GM19025 (cell line): ENCODE data around the gene FICD.
"Not testable (repeated sequence)": the region's sequence is repeated elsewhere in the genome, so short reads cannot be mapped to it uniquely, and the experiment has no call there.

ENCODE experiments used
- ATAC-seq: cut with Tn5 transposase; IDR thresholded peaks from one replicate; pipeline ENCODE4 v1.9.1; 2021; ENCODE audit warnings: mild to moderate bottlenecking, low read depth, moderate library complexity; ENCODE audit not compliant: unreplicated experiment

FICD gene

DNA sequence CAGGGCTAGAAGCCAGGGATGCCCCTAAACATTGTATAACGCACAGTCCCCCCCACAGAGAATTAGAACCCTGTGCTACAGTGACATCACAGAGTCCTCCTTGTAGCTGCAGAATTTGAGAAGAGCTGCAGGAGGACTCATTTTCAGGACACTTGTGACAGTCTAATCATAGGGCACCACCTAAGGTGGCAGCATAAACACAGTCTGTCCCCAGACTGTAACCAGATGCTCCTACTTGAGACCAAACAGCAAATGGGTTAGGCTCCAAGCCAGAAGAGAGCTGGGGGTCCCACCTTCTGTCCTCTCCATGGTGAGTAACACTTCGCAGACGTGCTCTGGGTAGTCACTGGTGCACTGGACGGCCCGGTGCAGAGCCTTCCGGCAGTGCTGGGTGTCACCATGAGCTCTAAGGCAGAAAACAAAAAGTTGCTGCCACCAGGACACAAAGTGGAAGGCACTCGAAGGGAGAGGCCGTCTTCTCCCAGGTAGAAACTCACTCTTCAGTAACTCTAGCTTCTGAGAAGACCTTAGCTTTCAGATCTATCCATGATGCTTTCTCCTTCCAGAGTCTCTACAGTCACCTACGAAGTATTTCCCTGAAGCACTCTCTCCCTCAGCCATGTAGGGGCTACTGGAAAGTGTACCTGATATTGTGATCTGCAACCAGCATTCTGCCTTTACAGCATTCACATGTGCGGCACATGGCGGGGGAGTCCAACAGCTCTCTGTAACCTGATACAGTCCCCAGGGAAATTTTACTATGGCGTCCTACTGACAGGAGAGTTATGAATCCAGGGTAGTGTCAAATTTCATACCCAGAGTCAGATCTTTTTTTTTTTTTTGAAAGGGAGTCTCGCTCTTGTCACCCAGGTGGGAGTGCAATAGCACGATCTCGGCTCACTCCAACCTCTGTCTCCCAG is 17.1 kb downstream of the FICD start:
- no peak for ATAC-seq

DNA sequence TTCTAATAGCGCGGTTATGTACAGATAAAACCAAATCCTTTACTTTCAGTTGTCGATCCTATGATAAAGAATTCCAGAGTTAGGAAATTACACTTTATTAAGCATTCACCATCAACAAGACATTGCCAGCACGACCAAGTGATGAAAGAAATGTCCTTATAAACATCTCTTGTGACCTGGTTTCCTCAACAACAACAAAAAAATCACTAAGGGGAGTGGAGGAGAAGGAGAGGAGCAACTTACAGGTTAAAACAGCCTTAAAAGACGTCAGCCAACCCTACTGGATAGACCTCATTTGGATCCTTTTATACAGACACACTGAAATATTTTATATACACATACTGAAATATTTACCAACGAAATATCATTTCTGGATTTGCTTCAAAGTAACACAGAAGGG is 23.1 kb downstream of the FICD start:
- no peak for ATAC-seq

DNA sequence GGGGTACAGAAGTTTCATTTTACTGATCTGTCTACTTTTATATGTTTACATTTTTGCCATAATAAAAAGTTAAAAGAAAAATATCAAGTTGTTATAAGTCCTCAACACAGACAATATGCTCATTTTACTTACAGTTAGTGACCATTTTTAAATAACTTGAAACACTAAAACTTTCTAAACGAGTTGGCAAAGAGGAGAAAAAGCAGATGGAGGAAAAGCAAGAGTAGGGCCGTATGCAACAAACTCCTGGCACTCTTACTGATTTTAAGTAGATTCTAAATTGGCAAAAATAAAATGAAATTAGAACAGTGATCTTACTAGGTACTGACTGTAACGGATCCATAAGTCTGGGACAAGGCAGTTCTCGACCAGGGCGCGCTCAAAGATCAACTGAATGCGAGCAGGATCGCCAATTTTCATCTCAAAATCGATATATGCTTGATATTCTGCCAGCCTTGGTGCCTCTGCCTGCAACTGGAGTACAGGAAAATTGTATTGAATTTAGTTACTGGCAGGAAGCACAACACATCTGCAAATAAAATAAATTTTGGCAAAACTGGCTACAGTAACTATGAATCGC is 23.6 kb downstream of the FICD start:
- ATAC-seq: no peak

GRCh38 chr12:108542320-108542719 is 27.2 kb downstream of the FICD start:
- ATAC-seq: no peak

GRCh38 chr12:108543652-108544051 is 28.6 kb downstream of the FICD start:
- ATAC-seq: no peak

DNA sequence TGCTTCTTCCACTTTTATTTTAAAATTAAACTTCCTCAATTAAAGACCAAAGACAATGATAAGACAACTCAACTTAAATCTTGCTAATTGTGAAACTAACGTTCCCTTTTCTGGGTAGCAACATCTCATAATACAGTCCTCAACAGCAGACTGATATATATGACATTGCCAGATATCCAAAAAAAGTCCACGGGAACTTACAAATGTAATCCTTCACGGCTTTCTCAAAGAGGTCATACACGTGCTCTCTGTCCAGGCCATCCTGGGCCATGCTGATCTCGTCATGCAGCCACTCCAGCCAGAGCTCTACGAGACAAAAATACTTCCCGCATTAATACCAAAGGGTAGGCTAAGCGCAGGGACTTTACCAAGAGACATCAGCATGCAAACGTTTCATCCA is 32.6 kb downstream of the FICD start:
- ATAC-seq: no peak

GRCh38 chr12:108548954-108549521 is 34.0 kb downstream of the FICD start:
- ATAC-seq: no peak

- no peak for ATAC-seq
These were observed 36.5 kb downstream of the FICD start for GRCh38 chr12:108551535-108551934.

DNA sequence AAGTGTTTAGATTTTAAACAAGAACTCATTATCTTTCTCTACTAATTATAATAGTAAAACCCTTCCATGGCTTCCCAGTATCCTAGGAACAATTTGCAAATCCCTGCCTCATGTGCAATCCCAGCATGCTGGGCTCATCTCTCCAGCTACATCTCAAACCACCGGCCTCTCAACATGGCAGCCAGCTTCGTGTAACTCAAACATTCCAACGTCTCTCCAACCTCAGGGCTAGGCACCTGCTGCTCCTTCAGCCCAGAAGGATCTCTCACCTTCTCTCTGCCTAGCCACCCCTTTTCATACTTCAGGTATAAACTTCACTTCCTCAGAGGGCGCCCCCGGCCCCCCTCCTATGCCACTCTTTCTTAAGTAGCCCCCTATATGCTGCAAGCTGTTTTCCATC is 38.7 kb downstream of the FICD start:
- ATAC-seq: no peak

DNA sequence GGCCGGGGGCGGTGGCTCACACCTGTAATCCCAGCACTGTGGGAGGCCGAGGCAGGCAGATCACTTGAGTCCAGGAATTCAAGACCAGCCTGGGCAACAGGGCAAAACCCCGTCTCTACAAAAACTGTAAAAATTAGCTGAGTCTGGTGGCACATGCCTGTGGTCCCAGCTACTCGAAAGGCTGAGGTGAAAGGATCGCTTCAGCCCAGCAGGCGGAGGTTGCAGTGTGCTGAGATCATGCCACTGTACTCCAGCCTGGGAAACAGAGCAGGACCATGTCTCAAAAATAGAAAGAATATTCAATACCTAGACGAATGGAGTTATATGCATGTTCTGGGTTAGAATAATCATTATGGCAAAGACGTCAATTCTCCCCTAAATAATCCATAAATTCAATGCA is 40.3 kb downstream of the FICD start:
- ATAC-seq: not testable (repeated sequence)

- no peak for ATAC-seq
These were observed 44.1 kb downstream of the FICD start for GRCh38 chr12:108559007-108559655.

GRCh38 chr12:108559748-108560147 is 44.7 kb downstream of the FICD start:
- ATAC-seq: no peak

- ATAC-seq: no peak
These were observed 45.2 kb downstream of the FICD start for GRCh38 chr12:108560321-108560721.

- ATAC-seq: peak; percentile 30
These were observed 46.0 kb downstream of the FICD start, which contains the start of gene SART3 for GRCh38 chr12:108560752-108561719. SART3 (minus strand) TSS chr12:108561173; CDS start chr12:108561154, 19 bp downstream.

GRCh38 chr12:108561852-108562347 is 46.8 kb downstream of the FICD start:
- no peak for ATAC-seq

- ATAC-seq: peak; percentile 51
These were observed 47.5 kb downstream of the FICD start, which contains the start of gene ISCU for GRCh38 chr12:108562348-108563135. ISCU (plus strand) TSS chr12:108562596; CDS start chr12:108562623, 27 bp downstream.

GRCh38 chr12:108563136-108563803 is 48.2 kb downstream of the FICD start:
- no peak for ATAC-seq

GRCh38 chr12:108563804-108564151 is 48.7 kb downstream of the FICD start:
- ATAC-seq: no peak
